Mammary epithelial cell (primary cell): ENCODE measurements around the gene RAB5IF.

Source experiments
- CTCF ChIP-seq, 2 donors: IDR thresholded peaks in 1 of 2; conservative IDR thresholded peaks in 1 of 2; 2 replicates each; pipeline ENCODE4 v1.5.1; 2011 to 2012; ENCODE audit warnings: inconsistent platforms in 2 of 2, low read length in 2 of 2, mild to moderate bottlenecking in 2 of 2, control low read depth in 1 of 2, low read depth in 1 of 2; ENCODE audit not compliant: insufficient read depth in 1 of 2; ENCODE audit errors: extremely low read depth in 1 of 2
- EZH2 ChIP-seq: IDR thresholded peaks from 2 replicates; pipeline ENCODE4 v1.6.1; 2012; ENCODE audit warnings: low read length, inconsistent platforms, borderline replicate concordance

DNA sequence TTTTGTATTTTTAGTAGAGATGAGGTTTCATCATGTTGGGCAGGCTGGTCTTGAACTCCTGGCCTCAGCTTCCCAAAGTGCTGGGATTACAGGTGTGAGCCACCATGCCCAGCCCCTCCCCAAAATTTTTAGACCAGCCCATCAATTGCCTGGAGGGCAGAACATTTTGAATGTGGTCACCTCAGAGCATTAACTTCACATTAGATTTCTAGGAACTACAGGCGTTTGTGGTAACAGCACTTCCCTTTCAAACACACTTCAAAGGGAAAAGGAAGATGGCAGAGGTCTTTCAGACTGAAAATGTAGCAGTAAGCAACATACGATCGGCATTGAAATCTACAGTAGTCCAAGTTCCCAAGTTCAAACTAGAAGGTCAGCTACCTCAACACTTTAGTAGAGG, 52.7 kb downstream of the RAB5IF start:
- TF ChIP-seq CTCF (conservative IDR thresholded peaks at IDR 0.05 in 1 of 2, IDR thresholded peaks at IDR 0.05 in 1 of 2; ENCODE audit: extremely low read depth in 1 of 2, insufficient read depth in 1 of 2, low read depth in 1 of 2, low read length in 2 of 2) (no peak), EZH2 (no peak)
